HL-60 (cell line): ENCODE data around the gene GOLIM4.

Experiments
- GABPA ChIP-seq: IDR thresholded peaks from 2 replicates; pipeline ENCODE4 v1.6.1; 2012; ENCODE audit warnings: low read depth
- POLR2AphosphoS5 ChIP-seq: IDR thresholded peaks from 2 replicates; pipeline ENCODE4 v1.6.1; 2012; ENCODE audit warnings: low read depth
- SPI1 ChIP-seq: IDR thresholded peaks from 2 replicates; pipeline ENCODE4 v1.6.1; 2012; ENCODE audit warnings: low read depth, mild to moderate bottlenecking, borderline replicate concordance
- TF ChIP-seq, protein P1 (sequence below): IDR thresholded peaks from one replicate; pipeline ENCODE4 v1.5.1; 2011; ENCODE audit warnings: low read length, control low read depth, inconsistent platforms; ENCODE audit not compliant: insufficient read depth
- TF ChIP-seq, protein P2 (sequence below): IDR thresholded peaks from 2 replicates; pipeline ENCODE4 v1.6.1; 2012; ENCODE audit warnings: low read depth; ENCODE audit not compliant: insufficient replicate concordance

DNA sequence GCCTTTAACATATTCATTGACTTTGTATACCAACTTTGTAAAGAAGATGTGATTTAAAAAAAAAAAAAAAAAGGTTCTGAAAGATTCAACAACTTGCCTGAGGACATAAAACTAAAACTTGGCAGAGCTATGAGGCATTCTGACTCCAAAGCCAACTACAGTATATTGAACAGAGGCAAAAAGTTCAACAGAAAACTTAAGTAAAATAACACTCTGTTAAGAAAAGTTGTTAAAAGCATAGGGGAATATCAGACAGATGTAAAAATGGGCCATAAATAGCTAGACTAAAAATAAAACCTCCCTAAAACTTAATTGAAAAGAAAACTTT, 23.4 kb downstream of the GOLIM4 start:
- TF ChIP-seq, protein P1, sequence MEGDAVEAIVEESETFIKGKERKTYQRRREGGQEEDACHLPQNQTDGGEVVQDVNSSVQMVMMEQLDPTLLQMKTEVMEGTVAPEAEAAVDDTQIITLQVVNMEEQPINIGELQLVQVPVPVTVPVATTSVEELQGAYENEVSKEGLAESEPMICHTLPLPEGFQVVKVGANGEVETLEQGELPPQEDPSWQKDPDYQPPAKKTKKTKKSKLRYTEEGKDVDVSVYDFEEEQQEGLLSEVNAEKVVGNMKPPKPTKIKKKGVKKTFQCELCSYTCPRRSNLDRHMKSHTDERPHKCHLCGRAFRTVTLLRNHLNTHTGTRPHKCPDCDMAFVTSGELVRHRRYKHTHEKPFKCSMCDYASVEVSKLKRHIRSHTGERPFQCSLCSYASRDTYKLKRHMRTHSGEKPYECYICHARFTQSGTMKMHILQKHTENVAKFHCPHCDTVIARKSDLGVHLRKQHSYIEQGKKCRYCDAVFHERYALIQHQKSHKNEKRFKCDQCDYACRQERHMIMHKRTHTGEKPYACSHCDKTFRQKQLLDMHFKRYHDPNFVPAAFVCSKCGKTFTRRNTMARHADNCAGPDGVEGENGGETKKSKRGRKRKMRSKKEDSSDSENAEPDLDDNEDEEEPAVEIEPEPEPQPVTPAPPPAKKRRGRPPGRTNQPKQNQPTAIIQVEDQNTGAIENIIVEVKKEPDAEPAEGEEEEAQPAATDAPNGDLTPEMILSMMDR = no peak
- TF ChIP-seq POLR2AphosphoS5 (no peak), SPI1 (no peak), GABPA (no peak)
- TF ChIP-seq, protein P2, sequence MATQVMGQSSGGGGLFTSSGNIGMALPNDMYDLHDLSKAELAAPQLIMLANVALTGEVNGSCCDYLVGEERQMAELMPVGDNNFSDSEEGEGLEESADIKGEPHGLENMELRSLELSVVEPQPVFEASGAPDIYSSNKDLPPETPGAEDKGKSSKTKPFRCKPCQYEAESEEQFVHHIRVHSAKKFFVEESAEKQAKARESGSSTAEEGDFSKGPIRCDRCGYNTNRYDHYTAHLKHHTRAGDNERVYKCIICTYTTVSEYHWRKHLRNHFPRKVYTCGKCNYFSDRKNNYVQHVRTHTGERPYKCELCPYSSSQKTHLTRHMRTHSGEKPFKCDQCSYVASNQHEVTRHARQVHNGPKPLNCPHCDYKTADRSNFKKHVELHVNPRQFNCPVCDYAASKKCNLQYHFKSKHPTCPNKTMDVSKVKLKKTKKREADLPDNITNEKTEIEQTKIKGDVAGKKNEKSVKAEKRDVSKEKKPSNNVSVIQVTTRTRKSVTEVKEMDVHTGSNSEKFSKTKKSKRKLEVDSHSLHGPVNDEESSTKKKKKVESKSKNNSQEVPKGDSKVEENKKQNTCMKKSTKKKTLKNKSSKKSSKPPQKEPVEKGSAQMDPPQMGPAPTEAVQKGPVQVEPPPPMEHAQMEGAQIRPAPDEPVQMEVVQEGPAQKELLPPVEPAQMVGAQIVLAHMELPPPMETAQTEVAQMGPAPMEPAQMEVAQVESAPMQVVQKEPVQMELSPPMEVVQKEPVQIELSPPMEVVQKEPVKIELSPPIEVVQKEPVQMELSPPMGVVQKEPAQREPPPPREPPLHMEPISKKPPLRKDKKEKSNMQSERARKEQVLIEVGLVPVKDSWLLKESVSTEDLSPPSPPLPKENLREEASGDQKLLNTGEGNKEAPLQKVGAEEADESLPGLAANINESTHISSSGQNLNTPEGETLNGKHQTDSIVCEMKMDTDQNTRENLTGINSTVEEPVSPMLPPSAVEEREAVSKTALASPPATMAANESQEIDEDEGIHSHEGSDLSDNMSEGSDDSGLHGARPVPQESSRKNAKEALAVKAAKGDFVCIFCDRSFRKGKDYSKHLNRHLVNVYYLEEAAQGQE = no peak
